A204.1 (cell line): ENCODE data around the gene AMPD3.
A peak's percentile ranks its signal among the peaks of the same experiment; 100 is the strongest.
"Not testable (repeated sequence)": the region's sequence is repeated elsewhere in the genome, so short reads cannot be mapped to it uniquely, and the experiment has no call there.

ENCODE experiments used
- FAIRE-seq: peaks from 2 replicates; lab custom pipeline; 2012; peaks lifted over from hg19 to GRCh38; lab: Jason Lieb, UNC

AMPD3 gene

GRCh38 chr11:10454878-10455631 lies at the start of gene AMPD3:
AMPD3 (plus strand) TSS chr11:10455264; CDS start chr11:10461520, 6,256 bp downstream.
- FAIRE-seq: no peak

- peak; percentile 80 for FAIRE-seq
These were observed 49.0 kb upstream of the AMPD3 start for GRCh38 chr11:10405865-10406592.

- no peak for FAIRE-seq
These were observed 48.0 kb upstream of the AMPD3 start for GRCh38 chr11:10407055-10407454.

- FAIRE-seq: no peak
These were observed 47.0 kb upstream of the AMPD3 start for GRCh38 chr11:10407749-10408685.

- FAIRE-seq: no peak
These were observed 45.8 kb upstream of the AMPD3 start for GRCh38 chr11:10409207-10409661.

GRCh38 chr11:10410106-10410843 lies 44.8 kb upstream of the AMPD3 start:
- FAIRE-seq: no peak

GRCh38 chr11:10410844-10411200 lies 44.2 kb upstream of the AMPD3 start:
- no peak for FAIRE-seq

- no peak for FAIRE-seq
These were observed 42.8 kb upstream of the AMPD3 start for GRCh38 chr11:10412266-10412665.

- no peak for FAIRE-seq
These were observed 41.8 kb upstream of the AMPD3 start for GRCh38 chr11:10413268-10413667.

- no peak for FAIRE-seq
These were observed 40.9 kb upstream of the AMPD3 start for GRCh38 chr11:10414181-10414580.

- FAIRE-seq: no peak
These were observed 40.4 kb upstream of the AMPD3 start for GRCh38 chr11:10414659-10415058.

GRCh38 chr11:10415817-10416392 lies 39.2 kb upstream of the AMPD3 start:
- no peak for FAIRE-seq

GRCh38 chr11:10418259-10418949 lies 36.7 kb upstream of the AMPD3 start:
- FAIRE-seq: no peak

GRCh38 chr11:10418950-10419310 lies 36.1 kb upstream of the AMPD3 start:
- no peak for FAIRE-seq

- no peak for FAIRE-seq
These were observed 28.6 kb upstream of the AMPD3 start for GRCh38 chr11:10426475-10426874.

GRCh38 chr11:10428453-10428852 lies 26.6 kb upstream of the AMPD3 start:
- FAIRE-seq: no peak

- FAIRE-seq: no peak
These were observed 25.5 kb upstream of the AMPD3 start for GRCh38 chr11:10429526-10429925.

- FAIRE-seq: no peak
These were observed 22.6 kb upstream of the AMPD3 start for GRCh38 chr11:10432493-10432892.

GRCh38 chr11:10432971-10433370 lies 22.1 kb upstream of the AMPD3 start:
- FAIRE-seq: no peak

GRCh38 chr11:10436224-10436623 lies 18.8 kb upstream of the AMPD3 start:
- no peak for FAIRE-seq

- not testable (repeated sequence) for FAIRE-seq
These were observed 18.4 kb upstream of the AMPD3 start for GRCh38 chr11:10436683-10437082.
